Psoas muscle (tissue), 8 donors: ENCODE data around the gene TPPP3. TPM values are rescaled to one million over a fixed set of nuclear protein-coding genes. Genes with fewer than 3 reads are reported as not detected.

Experiments used
- ATAC-seq, 4 donors: fragments of 200-7000 bp; cut with Tn5 transposase; one replicate each; pipeline ENCODE4 v1.9.1; 2020; ENCODE audit warnings: moderate library complexity in 3 of 4, mild to moderate bottlenecking in 2 of 4
- DNase-seq, 2 donors: peaks; one replicate each; pipeline ENCODE4 v3.0.0-alpha.2; 2020
- H3K27ac ChIP-seq: fragments of 200-600 bp; one replicate; pipeline ENCODE4 v1.8.0; 2022
- H3K27me3 ChIP-seq, 3 donors: fragments of 200-600 bp in 1 of 3; one replicate each; pipeline versions ENCODE4 v1.6.1 to v1.8.0; 2013 to 2022; ENCODE audit warnings: low read length in 2 of 3, mild to moderate bottlenecking in 2 of 3, moderate library complexity in 1 of 3; ENCODE audit not compliant: insufficient read depth in 3 of 3
- H3K36me3 ChIP-seq, 2 donors: fragments of 200-600 bp in 1 of 2; one replicate each; pipeline versions ENCODE4 v1.6.1 to v1.8.0; 2013 to 2022; ENCODE audit warnings: low read depth in 1 of 2, mild to moderate bottlenecking in 1 of 2, moderate library complexity in 1 of 2; ENCODE audit not compliant: insufficient read depth in 1 of 2
- H3K4me1 ChIP-seq: fragments of 200-600 bp; one replicate; pipeline ENCODE4 v1.8.0; 2022
- H3K4me3 ChIP-seq: fragments of 200-600 bp; one replicate; pipeline ENCODE4 v1.8.0; 2022; ENCODE audit warnings: mild to moderate bottlenecking
- H3K9me3 ChIP-seq: fragments of 200-600 bp; one replicate; pipeline ENCODE4 v1.8.0; 2022
- CTCF ChIP-seq: fragments of 200-600 bp; IDR thresholded peaks from one replicate; pipeline ENCODE4 v1.8.0; 2022; ENCODE audit warnings: antibody characterized with exemption
- WGBS, 3 donors: extraction: QIAGEN DNeasy Blood & Tissue Kit; methylation state at CpG; one replicate each; pipeline versions ENCODE4 v1.1.6 to v1.1.7; 2013; 5-methylcytosine and 5-hydroxymethylcytosine counted together
- intact Hi-C, 2 donors: fragments of 100-400 bp; cut with DNase I; formaldehyde crosslinking; loops; one replicate each; pipeline versions ENCODE4 v1.11.0 to v1.14.2; 2022
- polyA plus RNA-seq, 3 donors: library from polyadenylated mRNA; stranded (reverse); fragments of 200-250 nt; gene quantifications; one replicate each; pipeline ENCODE4 v1.2.3, GENCODE V29; 2013
- total RNA-seq, 4 donors: library from RNA; stranded (reverse); fragmentation: NEBNext Ultra II Directional in 2 of 4; extraction: Animal tissue kit (Norgen Biotek cat#: 25700) in 2 of 4; gene quantifications; one replicate each; pipeline versions ENCODE4 v1.2.1 to v1.2.4, GENCODE V29; 2021 to 2023
- donor health status: healthy with polysubstance abuse.
- donor health status: DM: no; HTN: no; CAD: no; lungs with moderate emphysema.
- donor health status: Bipolar disorder and iron deficiency.
- donor health status: healthy.
- donor health status: DM: yes; HTN: yes; CAD: no.
- donor health status: DM: no; HTN: no; CAD: no.
- donor health status: DM: no; HTN: no; CAD: no.
- donor health status: DM: yes; HTN: yes; CAD: no.

TPPP3 gene
- total and polyA plus RNA-seq, 7 donors, result 5.3 to 36.4 (median 21.4) TPM

- H3K4me1 ChIP-seq, result no peaks in the 10 kb centered on the region
- intact Hi-C loops, result no loop called here
Observed at GRCh38 chr16:67424261-67424615, 30.9 kb upstream of the TPPP3 start.

GRCh38 chr16:67423611-67424260, 30.4 kb upstream of the TPPP3 start:
- Histone ChIP-seq H3K36me3 (no peaks in the 10 kb centered on the region), H3K4me3 (no peak overlapping the region), H3K9me3 (no peaks in the 10 kb centered on the region), H3K27ac (no peak overlapping the region), H3K27me3 (no peaks in the 10 kb centered on the region), H3K4me1 (no peaks in the 10 kb centered on the region)
- no peak for DNase-seq
- 43 to 51% (median 44%) methylated on average over 9 of the region's 9 CpGs for WGBS, 3 donors
- ATAC-seq, result no peak
- no peak for TF ChIP-seq CTCF
- intact Hi-C loops, result no loop called here

More at GRCh38 chr16:67424261-67424615, 30.9 kb upstream of the TPPP3 start:
- Histone ChIP-seq H3K4me3 (no peak overlapping the region), H3K27me3 (no peaks in the 10 kb centered on the region), H3K36me3 (no peaks in the 10 kb centered on the region), H3K9me3 (no peaks in the 10 kb centered on the region), H3K27ac (no peak overlapping the region)
- no peak for DNase-seq
- 43 to 50% (median 44%) methylated on average over 5 of the region's 5 CpGs for WGBS, 3 donors
- no peak for TF ChIP-seq CTCF
- no peak for ATAC-seq

GRCh38 chr16:67423015-67423414, 29.7 kb upstream of the TPPP3 start:
- H3K27me3 ChIP-seq, result no peaks in the 10 kb centered on the region
- H3K4me3 ChIP-seq, result no peak overlapping the region
- no peak overlapping the region for H3K27ac ChIP-seq
- ATAC-seq, result no peak
- H3K36me3 ChIP-seq, result no peaks in the 10 kb centered on the region
- no peaks in the 10 kb centered on the region for H3K4me1 ChIP-seq
- no peaks in the 10 kb centered on the region for H3K9me3 ChIP-seq
- DNase-seq, result no peak
- TF ChIP-seq CTCF, result no peak
- intact Hi-C loops, result no loop called here
- WGBS, 3 donors, result 89 to 94% (median 92%) methylated on average over 5 of the region's 5 CpGs

GRCh38 chr16:67421030-67421429, 27.7 kb upstream of the TPPP3 start:
- no peak for DNase-seq
- intact Hi-C loops, result no loop called here
- TF ChIP-seq CTCF, result no peak

GRCh38 chr16:67419931-67420330, 26.6 kb upstream of the TPPP3 start:
- intact Hi-C loops, result loop anchor here (5.0 to 10.0 kb wide), 3 partner anchors 48 to 165 kb away; no protein-coding TSS in a partner anchor
- TF ChIP-seq CTCF, result no peak
- 79 to 84% (median 83%) methylated on average over 3 of the region's 3 CpGs for WGBS, 3 donors

More at GRCh38 chr16:67421030-67421429, 27.7 kb upstream of the TPPP3 start:
- no peaks in the 10 kb centered on the region for H3K27me3 ChIP-seq
- H3K27ac ChIP-seq, result no peak overlapping the region
- H3K4me3 ChIP-seq, result no peak overlapping the region
- H3K9me3 ChIP-seq, result no peaks in the 10 kb centered on the region
- no peaks in the 10 kb centered on the region for H3K4me1 ChIP-seq
- whole genome bisulfite sequencing, 3 donors, result 62 to 74% (median 69%) methylated on average over 4 of the region's 4 CpGs
- H3K36me3 ChIP-seq, result no peaks in the 10 kb centered on the region
- no peak for ATAC-seq

More at GRCh38 chr16:67419931-67420330, 26.6 kb upstream of the TPPP3 start:
- Histone ChIP-seq H3K27me3 (no peaks in the 10 kb centered on the region), H3K9me3 (no peaks in the 10 kb centered on the region), H3K4me3 (no peak overlapping the region), H3K4me1 (peaks cover 7% of the 10 kb centered on the region), H3K27ac (no peak overlapping the region), H3K36me3 (no peaks in the 10 kb centered on the region)
- ATAC-seq (no peak), DNase-seq (no peak)
